ENCODE results near the gene HLA-DMA.
"Not testable (repeated sequence)": the region's sequence is repeated elsewhere in the genome, so short reads cannot be mapped to it uniquely, and the experiment has no call there.

HLA-DMA gene

DNA sequence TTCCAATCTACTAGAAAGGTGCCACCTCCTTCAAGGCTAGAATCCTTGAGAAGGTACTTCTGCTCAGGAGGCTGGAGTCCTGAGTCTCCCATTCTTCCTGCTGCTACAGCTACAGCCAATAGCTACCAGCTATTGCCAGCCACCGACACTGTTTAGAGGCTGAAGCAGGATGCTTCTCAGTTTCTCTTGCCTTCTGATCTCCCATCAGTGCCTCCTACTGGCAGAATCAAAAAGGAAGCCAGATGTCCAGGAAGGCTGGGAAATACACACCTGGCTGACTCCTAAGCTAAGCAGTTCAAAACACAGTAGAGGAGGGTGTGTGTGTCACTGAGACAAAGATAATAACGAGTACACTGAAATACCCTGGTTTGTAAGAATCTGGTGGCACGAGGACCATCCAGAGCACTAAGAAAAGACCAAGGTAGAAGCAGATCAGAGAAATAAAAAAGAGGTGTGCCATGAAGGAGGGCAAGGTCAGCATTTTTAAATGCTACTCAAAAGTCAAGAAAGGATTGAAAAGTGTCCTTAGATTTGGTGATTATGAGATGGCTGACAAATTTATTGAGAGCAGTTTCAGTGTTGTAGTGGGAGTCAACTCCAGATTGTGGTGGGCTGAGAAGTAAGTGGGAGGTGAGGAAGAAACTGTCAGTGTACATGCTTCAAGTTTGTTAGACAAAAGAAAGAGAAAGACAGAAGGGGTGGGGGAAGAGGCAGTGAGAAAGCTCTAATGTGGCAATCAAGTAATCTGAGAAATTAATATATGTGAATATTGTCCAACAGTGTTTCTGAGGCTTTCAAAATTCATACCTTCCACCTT is 2.3 kb upstream of the HLA-DMA start:
- peak; percentile 60 for DNase-seq (ENCODE audit: low spot score)

DNA sequence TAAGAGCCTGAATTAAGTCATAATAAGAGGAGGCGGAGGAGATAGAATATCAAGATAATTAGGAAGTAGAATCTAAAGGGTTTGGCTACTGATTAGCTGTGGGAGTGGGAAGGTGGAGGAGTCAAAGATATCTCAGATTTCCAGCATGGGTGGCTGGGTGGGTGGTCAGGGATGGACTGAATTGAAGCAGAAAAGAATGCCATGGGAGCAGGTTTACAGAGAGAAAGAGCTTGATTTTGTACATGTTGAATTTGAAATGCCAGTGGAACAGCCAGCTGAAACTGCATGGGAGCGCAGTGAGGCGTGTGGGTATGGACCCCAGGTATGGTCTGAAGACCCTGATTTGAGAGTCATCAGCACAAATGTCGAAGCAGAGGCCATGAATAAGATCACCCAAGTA is 1.4 kb upstream of the HLA-DMA start:
- DNase-seq (ENCODE audit: low spot score): no peak

- no peak for DNase-seq (ENCODE audit: low spot score)
Observed at GRCh38 chr6:32953775-32954174, 878 bp upstream of the HLA-DMA start.

DNA sequence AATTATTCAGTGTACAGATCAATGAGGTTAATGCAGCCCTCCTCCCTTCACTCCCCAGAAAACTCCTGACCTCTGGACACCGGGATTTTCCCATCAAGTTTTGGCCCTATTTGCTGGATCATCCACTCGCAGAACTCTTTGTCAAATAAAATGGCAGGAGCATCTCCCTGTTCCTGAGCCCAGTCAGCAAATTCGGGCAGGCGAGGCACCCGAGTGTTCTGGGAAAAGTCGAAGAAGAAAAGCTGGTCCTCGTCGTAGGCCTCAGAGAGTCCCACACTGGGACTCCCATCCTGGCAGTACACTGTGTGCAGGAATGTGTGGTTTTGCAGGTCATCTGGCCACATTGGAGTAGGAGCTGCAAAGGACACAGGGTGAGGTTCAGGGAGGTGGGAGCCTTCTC is 2.4 kb downstream of the HLA-DMA start:
- no peak for DNase-seq (ENCODE audit: low spot score)

- no peak for DNase-seq (ENCODE audit: low spot score)
Observed at GRCh38 chr6:32950010-32950409, 2.9 kb downstream of the HLA-DMA start.

- DNase-seq (ENCODE audit: low spot score): no peak
Observed at GRCh38 chr6:32949113-32949512, 3.8 kb downstream of the HLA-DMA start.

GRCh38 chr6:32947552-32948465 is 5.1 kb downstream of the HLA-DMA start:
- peak; percentile 63 for DNase-seq (ENCODE audit: low spot score)

GRCh38 chr6:32946893-32947292 is 6.0 kb downstream of the HLA-DMA start:
- DNase-seq (ENCODE audit: low spot score): no peak

DNA sequence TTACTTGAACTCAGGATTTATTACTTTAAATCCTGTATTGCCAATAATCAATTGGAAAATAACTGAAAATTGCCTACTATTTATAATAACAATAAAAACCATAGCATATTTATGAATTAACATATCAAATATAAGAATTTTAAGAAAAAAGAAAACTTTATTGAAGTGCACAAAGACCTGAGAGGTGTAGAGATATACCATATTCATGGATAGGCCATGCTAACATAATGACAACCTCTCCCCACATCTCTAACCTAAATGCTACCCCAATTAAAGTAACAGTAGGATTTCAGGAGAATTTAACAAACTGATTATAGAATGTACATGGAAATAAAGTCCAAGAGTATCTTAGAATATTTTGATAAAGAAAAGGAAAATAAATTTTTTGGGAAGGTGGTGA is 6.9 kb downstream of the HLA-DMA start:
- no peak for DNase-seq (ENCODE audit: low spot score)

- DNase-seq (ENCODE audit: low spot score): no peak
Observed at GRCh38 chr6:32945108-32945760, 7.7 kb downstream of the HLA-DMA start.

DNA sequence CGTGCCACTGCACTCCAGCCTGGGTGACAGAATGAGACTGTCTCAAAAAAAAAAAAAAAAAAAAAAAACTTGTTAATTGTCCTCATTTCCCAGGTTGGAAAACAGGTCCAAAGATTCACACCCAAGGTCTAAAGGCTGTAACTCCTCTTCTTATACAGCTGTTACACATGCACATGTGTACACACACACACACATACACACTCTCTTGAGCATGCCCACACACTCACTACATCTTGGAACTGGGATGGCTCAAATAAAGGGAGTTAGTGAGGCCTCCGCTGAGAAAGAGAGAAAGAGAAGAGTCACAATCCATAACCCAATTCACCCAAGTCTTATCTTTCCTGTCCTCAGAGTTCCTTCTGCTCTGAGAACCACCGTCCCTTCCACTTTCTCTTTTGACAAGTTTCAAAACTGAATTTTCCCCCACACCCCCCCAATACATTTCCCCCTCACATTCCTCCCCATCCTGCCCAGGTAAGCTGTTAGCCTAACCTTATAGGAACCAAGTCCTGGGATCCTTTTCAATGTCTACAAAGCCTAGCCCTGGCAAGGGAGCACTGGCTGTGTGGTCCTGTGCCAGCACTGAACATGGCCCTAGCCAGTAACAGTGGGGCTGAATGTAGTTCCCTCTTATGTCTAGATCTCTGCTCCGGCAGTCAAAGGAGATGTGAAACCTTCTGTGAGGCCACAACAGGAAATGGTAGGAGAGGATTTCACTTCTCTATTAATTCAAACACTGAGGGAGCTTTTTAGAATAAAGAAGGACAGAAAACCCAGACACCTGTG is 8.8 kb downstream of the HLA-DMA start:
- no peak for DNase-seq (ENCODE audit: low spot score)

DNA sequence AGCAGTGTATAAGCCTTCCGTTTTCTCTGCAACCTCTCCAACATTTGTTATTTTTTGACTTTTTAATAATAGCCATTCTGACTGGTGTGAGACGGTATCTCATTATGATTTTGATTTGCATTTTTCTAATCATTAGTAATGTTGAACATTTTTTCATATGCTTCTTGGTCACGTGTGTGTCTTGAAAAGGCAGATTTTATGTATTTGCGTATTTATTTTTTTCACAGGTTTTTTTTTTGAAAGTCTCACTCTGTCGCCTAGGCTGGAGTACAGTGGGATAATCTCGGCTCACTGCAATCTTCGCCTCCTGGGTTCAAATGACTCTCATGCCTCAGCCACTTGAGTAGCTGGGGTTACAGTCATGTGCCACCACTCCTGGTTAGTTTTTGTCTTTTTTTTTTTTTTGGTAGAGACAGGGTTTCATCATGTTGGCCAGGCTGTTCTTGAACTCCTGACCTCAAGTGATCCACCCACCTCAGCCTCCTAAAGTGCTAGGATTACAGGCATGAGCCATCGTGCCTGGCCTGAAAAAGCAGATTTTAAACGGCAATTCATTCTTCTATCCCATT is 10.3 kb downstream of the HLA-DMA start:
- not testable (repeated sequence) for DNase-seq (ENCODE audit: low spot score)

GRCh38 chr6:32941214-32941768 is 11.6 kb downstream of the HLA-DMA start:
- peak; percentile 26 for DNase-seq (ENCODE audit: low spot score)

DNA sequence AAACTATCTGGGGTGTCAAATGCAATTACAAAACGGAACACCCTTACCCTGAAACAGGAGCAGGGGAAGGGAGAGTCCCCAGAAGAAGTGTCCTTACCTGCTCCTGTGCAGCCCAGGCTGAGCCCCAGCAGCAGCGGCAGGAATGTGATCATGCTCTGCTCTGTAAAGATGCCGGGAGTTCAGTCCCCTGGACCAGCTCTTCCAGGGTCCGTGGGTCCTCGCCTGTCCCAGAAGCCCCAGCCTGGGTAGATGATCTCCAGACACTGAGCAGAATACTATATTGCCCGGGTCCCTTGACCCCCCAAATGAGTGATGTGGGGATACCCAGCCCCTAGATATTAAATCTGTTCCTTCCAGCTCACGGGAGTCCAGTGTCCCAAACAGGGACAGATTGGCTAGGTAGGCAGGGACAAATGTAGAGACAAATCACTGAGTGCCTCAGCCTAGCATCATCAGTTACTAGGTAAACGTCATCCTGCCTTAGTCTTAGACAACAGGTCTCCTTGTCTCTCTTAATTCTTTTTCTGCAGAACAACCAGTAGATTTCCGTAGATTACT is 12.2 kb downstream of the HLA-DMA start, which contains the start of gene HLA-DMB:
TSS of gene HLA-DMB (minus strand) at position 373 of the 558 bp plus-strand sequence. CDS start at position 152, 221 bp downstream.
- DNase-seq (ENCODE audit: low spot score): peak; percentile 90

DNA sequence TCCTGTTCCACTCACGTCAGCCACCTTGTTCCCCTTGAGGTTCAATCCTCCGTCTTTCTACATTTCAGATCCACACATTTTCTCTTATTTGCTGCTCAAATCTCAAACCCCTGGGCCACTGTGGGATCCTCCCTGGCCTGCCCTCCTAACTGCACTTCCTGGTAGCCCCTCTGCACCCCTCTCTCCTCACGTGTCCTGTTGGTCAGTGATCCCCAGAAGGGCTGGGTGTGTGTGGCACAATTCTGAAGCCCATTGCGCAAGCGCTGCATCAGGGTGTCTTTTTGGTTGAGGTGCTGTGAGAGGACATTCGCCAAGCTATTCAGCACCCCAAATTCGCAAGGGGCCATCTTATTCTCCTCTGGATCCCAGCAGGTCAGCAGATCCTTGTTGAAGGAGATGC is 14.4 kb downstream of the HLA-DMA start:
- no peak for DNase-seq (ENCODE audit: low spot score)

DNA sequence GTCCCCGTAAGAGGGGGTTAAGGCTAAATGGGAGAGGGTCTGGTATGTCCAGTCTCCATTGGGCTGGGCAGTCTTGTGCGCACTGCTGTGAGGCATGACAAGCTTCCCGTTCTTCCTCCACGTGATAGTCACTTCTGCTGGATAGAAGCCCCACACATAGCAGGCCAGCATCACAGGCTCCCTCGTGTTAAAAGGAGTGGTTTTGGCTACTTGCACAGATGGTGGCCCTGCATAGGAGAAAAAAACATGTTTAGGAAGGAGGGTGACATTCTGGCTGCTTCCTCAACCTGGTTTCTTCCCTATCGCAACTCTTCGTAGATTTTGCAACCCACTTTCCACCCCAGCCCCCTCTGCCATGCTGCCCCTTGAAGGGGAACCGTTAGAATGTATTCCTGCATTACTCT is 15.7 kb downstream of the HLA-DMA start:
- no peak for DNase-seq (ENCODE audit: low spot score)

GRCh38 chr6:32936239-32937152 is 16.4 kb downstream of the HLA-DMA start:
- no peak for DNase-seq (ENCODE audit: low spot score)

GRCh38 chr6:32935551-32936238 is 17.2 kb downstream of the HLA-DMA start:
- DNase-seq (ENCODE audit: low spot score): no peak

GRCh38 chr6:32933661-32934085 is 19.2 kb downstream of the HLA-DMA start:
- DNase-seq (ENCODE audit: low spot score): peak; percentile 84
